GM19099 (cell line): Measurements from ENCODE around the gene PRSS23.

ENCODE experiments used
- POLR2A ChIP-seq: IDR thresholded peaks from 3 replicates; pipeline ENCODE4 v1.6.1; 2011; ENCODE audit warnings: low read depth; ENCODE audit not compliant: insufficient read length; ENCODE audit errors: extremely low read depth

The PRSS23 gene

DNA sequence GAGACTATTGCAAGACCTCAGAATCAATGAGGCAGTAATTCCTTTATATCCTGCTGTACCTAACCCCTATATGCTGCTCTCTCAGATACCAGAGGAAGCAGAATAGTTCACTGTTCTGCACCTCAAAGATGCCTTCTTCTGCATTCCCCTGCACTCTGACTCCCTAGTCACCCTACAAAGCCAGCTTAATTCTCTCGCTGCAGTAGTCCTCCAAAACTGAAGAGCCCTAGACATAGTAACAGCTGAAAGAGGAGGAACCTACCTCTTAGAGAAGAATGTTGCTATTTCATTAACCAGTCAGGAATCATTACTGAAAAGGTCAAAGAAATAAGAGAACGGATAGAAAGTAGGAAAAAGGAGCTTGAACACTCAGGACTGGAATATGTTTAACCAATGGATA is 49.3 kb downstream of the PRSS23 start:
- TF ChIP-seq POLR2A = no peak
